ENCODE results near the gene PMPCA. TPM values are rescaled to one million over a fixed set of nuclear protein-coding genes. Genes with fewer than 3 reads are reported as not detected.

PMPCA gene
- total and polyA plus RNA-seq, 2 experiments from 2014 or later: 61.3 to 88.2 TPM

DNA sequence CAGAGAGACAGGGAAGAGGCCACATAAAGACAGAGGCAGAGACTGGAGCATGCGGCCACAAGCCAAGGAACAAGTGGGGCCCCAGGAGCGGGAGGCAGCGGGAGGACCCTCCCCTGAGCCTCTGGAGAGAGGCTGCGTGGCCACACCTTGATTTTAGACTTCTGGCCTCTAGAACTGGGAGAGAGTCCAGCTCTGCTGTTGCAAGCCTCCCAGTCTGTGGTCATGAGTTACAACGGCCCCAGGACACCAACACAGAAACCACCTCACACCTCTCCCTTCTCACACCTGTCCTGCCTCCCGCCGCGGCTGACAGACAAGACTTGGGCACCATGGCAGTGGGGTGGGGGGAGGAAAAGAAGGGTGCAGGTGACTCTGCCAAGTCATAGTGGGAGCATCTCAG, 27.0 kb downstream of the PMPCA start (continued):
- TF ChIP-seq, protein P1, sequence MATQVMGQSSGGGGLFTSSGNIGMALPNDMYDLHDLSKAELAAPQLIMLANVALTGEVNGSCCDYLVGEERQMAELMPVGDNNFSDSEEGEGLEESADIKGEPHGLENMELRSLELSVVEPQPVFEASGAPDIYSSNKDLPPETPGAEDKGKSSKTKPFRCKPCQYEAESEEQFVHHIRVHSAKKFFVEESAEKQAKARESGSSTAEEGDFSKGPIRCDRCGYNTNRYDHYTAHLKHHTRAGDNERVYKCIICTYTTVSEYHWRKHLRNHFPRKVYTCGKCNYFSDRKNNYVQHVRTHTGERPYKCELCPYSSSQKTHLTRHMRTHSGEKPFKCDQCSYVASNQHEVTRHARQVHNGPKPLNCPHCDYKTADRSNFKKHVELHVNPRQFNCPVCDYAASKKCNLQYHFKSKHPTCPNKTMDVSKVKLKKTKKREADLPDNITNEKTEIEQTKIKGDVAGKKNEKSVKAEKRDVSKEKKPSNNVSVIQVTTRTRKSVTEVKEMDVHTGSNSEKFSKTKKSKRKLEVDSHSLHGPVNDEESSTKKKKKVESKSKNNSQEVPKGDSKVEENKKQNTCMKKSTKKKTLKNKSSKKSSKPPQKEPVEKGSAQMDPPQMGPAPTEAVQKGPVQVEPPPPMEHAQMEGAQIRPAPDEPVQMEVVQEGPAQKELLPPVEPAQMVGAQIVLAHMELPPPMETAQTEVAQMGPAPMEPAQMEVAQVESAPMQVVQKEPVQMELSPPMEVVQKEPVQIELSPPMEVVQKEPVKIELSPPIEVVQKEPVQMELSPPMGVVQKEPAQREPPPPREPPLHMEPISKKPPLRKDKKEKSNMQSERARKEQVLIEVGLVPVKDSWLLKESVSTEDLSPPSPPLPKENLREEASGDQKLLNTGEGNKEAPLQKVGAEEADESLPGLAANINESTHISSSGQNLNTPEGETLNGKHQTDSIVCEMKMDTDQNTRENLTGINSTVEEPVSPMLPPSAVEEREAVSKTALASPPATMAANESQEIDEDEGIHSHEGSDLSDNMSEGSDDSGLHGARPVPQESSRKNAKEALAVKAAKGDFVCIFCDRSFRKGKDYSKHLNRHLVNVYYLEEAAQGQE (IDR thresholded peaks at IDR 0.05; ENCODE audit: unreplicated experiment): no peak
- TF ChIP-seq POLR2AphosphoS5 (IDR thresholded peaks at IDR 0.05; ENCODE audit: low read depth): no peak

DNA sequence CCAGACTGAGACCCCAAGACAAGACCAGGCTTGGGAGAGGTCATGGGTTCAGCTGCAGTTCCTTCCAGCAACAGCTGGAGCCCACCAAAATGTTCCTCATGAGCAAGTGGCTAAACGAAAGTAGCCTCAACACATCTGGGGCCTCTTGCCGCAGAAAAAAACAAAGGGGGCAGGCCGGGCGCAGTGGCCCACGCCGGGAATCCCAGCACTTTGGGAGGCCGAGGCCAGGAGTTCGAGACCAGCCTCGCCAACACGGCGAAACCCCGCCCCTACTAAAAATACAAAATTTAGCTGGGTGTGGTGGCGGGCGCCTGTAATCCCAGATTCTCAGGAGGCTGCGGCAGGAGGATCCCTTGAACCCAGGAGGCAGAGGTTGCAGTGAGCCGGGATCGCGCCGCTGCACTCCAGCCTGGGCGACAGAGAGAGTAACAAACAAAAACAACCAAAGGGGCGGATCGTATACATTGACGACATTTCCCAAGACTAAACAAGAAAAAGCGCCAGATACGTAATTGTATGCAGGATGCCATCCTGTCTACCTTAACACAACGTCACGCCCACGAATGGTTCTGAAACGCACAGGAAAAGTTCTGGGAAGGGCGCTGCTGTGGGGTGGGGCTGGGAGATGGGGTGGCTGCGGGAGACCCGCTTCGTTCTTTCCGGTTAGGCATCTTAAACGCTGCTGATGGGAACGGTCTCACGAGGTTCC, 27.5 kb downstream of the PMPCA start:
- peaks cover 23% of the 10 kb centered on the region; the same call in 1 of the 2 replicates for H4K20me1 ChIP-seq (replicated peaks; ENCODE audit: insufficient read depth)
- no peak overlapping the region for H3K27ac Mint-ChIP-seq
- ATAC-seq: no peak
- TF ChIP-seq EZH2 (IDR thresholded peaks at IDR 0.05; ENCODE audit: low read depth, unreplicated experiment) (no peak), ZNF331 (CRISPR knock-in tag; IDR thresholded peaks at IDR 0.05; ENCODE audit: low read depth) (no peak), EZH2phosphoT487 (IDR thresholded peaks at IDR 0.05; ENCODE audit: unreplicated experiment) (no peak), NANOG (IDR thresholded peaks at IDR 0.05; ENCODE audit: borderline replicate concordance) (no peak), STAT1 (IDR thresholded peaks at IDR 0.05; ENCODE audit: unreplicated experiment) (no peak)
- TF ChIP-seq, protein P2, sequence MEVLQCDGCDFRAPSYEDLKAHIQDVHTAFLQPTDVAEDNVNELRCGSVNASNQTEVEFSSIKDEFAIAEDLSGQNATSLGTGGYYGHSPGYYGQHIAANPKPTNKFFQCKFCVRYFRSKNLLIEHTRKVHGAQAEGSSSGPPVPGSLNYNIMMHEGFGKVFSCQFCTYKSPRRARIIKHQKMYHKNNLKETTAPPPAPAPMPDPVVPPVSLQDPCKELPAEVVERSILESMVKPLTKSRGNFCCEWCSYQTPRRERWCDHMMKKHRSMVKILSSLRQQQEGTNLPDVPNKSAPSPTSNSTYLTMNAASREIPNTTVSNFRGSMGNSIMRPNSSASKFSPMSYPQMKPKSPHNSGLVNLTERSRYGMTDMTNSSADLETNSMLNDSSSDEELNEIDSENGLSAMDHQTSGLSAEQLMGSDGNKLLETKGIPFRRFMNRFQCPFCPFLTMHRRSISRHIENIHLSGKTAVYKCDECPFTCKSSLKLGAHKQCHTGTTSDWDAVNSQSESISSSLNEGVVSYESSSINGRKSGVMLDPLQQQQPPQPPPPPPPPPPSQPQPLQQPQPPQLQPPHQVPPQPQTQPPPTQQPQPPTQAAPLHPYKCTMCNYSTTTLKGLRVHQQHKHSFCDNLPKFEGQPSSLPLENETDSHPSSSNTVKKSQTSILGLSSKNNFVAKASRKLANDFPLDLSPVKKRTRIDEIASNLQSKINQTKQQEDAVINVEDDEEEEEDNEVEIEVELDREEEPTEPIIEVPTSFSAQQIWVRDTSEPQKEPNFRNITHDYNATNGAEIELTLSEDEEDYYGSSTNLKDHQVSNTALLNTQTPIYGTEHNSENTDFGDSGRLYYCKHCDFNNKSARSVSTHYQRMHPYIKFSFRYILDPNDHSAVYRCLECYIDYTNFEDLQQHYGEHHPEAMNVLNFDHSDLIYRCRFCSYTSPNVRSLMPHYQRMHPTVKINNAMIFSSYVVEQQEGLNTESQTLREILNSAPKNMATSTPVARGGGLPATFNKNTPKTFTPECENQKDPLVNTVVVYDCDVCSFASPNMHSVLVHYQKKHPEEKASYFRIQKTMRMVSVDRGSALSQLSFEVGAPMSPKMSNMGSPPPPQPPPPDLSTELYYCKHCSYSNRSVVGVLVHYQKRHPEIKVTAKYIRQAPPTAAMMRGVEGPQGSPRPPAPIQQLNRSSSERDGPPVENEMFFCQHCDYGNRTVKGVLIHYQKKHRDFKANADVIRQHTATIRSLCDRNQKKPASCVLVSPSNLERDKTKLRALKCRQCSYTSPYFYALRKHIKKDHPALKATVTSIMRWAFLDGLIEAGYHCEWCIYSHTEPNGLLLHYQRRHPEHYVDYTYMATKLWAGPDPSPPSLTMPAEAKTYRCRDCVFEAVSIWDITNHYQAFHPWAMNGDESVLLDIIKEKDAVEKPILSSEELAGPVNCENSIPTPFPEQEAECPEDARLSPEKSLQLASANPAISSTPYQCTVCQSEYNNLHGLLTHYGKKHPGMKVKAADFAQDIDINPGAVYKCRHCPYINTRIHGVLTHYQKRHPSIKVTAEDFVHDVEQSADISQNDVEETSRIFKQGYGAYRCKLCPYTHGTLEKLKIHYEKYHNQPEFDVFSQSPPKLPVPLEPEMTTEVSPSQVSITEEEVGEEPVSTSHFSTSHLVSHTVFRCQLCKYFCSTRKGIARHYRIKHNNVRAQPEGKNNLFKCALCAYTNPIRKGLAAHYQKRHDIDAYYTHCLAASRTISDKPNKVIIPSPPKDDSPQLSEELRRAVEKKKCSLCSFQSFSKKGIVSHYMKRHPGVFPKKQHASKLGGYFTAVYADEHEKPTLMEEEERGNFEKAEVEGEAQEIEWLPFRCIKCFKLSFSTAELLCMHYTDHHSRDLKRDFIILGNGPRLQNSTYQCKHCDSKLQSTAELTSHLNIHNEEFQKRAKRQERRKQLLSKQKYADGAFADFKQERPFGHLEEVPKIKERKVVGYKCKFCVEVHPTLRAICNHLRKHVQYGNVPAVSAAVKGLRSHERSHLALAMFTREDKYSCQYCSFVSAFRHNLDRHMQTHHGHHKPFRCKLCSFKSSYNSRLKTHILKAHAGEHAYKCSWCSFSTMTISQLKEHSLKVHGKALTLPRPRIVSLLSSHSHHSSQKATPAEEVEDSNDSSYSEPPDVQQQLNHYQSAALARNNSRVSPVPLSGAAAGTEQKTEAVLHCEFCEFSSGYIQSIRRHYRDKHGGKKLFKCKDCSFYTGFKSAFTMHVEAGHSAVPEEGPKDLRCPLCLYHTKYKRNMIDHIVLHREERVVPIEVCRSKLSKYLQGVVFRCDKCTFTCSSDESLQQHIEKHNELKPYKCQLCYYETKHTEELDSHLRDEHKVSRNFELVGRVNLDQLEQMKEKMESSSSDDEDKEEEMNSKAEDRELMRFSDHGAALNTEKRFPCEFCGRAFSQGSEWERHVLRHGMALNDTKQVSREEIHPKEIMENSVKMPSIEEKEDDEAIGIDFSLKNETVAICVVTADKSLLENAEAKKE (CRISPR knock-in tag; IDR thresholded peaks at IDR 0.05): no peak
- TF ChIP-seq, protein P3, sequence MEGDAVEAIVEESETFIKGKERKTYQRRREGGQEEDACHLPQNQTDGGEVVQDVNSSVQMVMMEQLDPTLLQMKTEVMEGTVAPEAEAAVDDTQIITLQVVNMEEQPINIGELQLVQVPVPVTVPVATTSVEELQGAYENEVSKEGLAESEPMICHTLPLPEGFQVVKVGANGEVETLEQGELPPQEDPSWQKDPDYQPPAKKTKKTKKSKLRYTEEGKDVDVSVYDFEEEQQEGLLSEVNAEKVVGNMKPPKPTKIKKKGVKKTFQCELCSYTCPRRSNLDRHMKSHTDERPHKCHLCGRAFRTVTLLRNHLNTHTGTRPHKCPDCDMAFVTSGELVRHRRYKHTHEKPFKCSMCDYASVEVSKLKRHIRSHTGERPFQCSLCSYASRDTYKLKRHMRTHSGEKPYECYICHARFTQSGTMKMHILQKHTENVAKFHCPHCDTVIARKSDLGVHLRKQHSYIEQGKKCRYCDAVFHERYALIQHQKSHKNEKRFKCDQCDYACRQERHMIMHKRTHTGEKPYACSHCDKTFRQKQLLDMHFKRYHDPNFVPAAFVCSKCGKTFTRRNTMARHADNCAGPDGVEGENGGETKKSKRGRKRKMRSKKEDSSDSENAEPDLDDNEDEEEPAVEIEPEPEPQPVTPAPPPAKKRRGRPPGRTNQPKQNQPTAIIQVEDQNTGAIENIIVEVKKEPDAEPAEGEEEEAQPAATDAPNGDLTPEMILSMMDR (conservative IDR thresholded peaks at IDR 0.05; ENCODE audit: low read depth in 2 of 2): no peak
- TF ChIP-seq, protein P4, sequence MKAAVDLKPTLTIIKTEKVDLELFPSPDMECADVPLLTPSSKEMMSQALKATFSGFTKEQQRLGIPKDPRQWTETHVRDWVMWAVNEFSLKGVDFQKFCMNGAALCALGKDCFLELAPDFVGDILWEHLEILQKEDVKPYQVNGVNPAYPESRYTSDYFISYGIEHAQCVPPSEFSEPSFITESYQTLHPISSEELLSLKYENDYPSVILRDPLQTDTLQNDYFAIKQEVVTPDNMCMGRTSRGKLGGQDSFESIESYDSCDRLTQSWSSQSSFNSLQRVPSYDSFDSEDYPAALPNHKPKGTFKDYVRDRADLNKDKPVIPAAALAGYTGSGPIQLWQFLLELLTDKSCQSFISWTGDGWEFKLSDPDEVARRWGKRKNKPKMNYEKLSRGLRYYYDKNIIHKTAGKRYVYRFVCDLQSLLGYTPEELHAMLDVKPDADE (IDR thresholded peaks at IDR 0.05): no peak

More for the DNA sequence above, 27.5 kb downstream of the PMPCA start:
- DNase-seq (ENCODE audit: low spot score): no peak
- Histone ChIP-seq H3K27ac (ENCODE audit: low read depth) (no peak overlapping the region), H3K79me2 (replicated peaks; ENCODE audit: insufficient read depth) (peaks cover 29% of the 10 kb centered on the region), H3K4me3 (peak overlapping the region; percentile 85), H3K9me2 (ENCODE audit: insufficient read depth) (no peaks in the 10 kb centered on the region), H3K36me3 (ENCODE audit: insufficient read depth) (peaks cover 8% of the 10 kb centered on the region), H3K27me3 (ENCODE audit: insufficient read depth) (no peaks in the 10 kb centered on the region), H2AFZ (no peak overlapping the region), H3F3A (replicated peaks; ENCODE audit: low read depth) (peaks cover 23% of the 10 kb centered on the region), H3K4me2 (peak overlapping the region; percentile 93), H3K4me1 (ENCODE audit: insufficient read depth) (no peaks in the 10 kb centered on the region)
- peaks cover 13% of the 10 kb centered on the region for H3K27me3 Mint-ChIP-seq (ENCODE audit: insufficient read depth, low read depth, poor library complexity)
- H3K4me3 Mint-ChIP-seq: peak overlapping the region; percentile 85
- H3K36me3 Mint-ChIP-seq (ENCODE audit: low read depth): peaks cover 24% of the 10 kb centered on the region
- 0 out of 3 replicates have a peak, but pooled peaks cover 2% of the 10 kb centered on the region for H3K9me3 Mint-ChIP-seq
- H3K4me1 Mint-ChIP-seq: peaks cover 18% of the 10 kb centered on the region

Data from GM23338 (cell line).